Skin epidermis (tissue), 12 donors: ENCODE measurements around the gene ULBP2.
"Not testable (repeated sequence)": the region's sequence is repeated elsewhere in the genome, so short reads cannot be mapped to it uniquely, and the experiment has no call there.

Experiments
- H3K27ac ChIP-seq, 21 experiments: fragments of 200-600 bp; sonication (generic) in 11 of 21; one replicate each; pipeline ENCODE4 v1.5.0; 2020; ENCODE audit warnings: mild to moderate bottlenecking in 3 of 21, inconsistent platforms in 2 of 21, moderate library complexity in 2 of 21
- H3K4me3 ChIP-seq, 7 experiments: fragments of 200-600 bp; sonication (generic) in 2 of 7; one replicate each; pipeline ENCODE4 v1.5.0; 2020; ENCODE audit warnings: inconsistent platforms in 2 of 7, mild to moderate bottlenecking in 2 of 7, moderate library complexity in 1 of 7

ULBP2 gene

DNA sequence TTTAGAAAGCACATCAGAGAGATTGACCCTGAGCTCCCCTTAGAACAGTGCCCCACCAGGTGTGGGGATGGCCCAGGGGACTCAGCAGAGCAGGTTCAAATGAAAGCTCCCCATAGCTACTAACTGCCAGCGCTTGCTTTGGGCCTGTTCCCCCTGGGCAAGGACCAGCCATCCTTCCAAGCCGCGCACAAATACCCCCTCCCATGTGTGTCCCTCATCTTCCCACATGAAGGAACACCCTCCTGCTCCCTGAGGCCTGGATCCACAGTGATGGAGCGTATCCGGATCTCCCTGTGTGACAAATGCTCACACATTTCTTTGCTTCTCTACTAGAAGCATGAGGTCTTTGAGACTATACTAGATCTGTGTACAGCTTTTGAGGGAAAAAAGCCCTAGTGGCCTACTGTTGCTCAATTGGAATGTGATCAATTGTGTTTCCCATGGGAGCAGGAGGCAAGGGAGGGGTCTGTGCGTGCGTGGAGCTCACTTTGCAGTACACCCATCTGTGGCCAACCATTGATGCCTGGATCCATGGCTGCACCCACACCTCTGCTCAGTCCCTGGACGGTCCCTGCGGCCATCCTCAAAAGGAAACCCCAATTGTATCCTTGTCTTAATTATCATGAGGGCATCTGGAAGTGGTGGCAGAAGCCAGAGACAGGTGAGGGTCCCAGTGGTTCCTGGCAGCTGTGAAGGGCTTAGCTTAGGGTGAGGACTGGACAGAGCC is 17.4 kb upstream of the ULBP2 start:
- Histone ChIP-seq H3K4me3 (no peak overlapping the region), H3K27ac (no peak overlapping the region)

- H3K4me3 ChIP-seq = no peak overlapping the region
- peak overlapping the region in 1 of 21 experiments; percentile 35 for H3K27ac ChIP-seq
Measured at GRCh38 chr6:149924933-149925252, 16.9 kb upstream of the ULBP2 start.

DNA sequence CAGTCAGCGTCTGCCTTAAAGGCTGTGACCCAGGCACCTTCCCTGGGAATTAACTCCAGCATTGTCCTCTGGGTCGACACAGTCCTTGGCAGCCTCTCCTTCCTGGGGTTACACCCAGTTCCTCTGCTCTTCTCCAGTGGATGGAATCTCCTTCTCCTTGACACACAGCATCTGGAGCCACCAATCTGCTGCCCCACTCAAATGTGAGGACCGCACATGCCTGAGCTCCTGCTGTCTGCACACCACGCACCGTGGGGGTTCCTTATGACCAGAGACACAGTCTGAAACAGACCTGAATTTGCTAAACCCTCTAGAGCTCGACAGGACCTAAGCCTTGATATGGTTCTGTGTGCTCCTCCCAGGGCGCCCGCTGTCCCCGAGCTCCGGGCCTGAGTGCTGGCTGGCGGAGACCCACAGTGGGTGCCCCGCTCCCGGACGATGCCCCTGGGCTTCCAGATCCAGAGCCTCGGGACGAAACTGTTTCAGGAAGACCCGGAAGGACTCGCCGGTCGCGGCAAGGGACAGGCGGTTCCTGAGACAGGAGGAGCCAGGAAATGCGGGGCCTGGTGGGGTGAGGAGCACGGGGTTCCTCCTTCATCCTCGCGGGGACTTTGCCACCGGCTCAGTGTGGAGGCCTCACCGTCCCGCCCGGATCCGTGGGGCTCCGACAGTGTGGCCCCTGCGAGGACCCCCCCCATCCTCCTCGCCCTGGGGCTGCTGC is 16.4 kb upstream of the ULBP2 start:
- Histone ChIP-seq H3K4me3 (peak overlapping the region; percentile 27 to 51 (median 40)), H3K27ac (peak overlapping the region in 15 of 21 experiments; percentile 2 to 73 (median 56))

DNA sequence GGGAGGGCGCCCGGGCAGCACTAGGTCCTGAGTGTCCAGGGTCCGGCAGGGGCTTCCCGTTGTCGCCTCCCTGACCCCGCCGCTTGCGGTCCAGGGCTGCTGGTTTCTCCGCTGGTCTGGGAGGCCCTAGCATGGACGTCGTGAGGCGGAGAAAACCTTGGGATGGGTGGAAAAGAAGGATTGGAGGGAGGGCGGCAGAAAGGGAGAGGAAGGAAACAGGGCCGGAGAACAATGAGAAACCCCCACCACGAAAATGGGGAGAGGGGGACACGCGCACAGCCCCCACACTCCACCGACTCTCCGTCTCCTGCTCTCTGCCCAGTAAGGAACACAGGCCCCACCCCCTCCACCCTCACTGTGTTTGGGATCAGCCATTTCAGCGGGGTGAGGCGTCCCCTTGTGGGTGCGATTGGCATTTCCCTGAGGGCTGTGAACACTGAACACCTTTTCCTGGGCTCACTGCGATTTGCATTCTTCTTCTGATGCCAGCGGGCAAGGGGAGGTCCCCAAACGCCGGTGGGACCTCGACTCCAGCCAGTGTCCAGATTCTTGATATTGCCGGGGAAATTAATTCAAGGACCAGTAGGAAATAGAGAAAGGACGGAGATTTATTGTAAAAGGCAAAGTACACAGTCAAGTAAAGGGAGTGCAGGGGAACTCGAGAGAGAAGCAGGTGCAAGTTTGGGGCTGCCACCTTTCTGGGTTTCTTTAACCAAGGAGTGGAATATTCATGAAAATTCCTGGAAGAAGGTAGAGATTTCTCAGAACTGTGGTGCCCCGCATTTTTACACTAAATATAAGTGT is 15.6 kb upstream of the ULBP2 start:
- H3K27ac ChIP-seq = peak overlapping the region in 15 of 21 experiments; percentile 2 to 73 (median 56)
- H3K4me3 ChIP-seq = peak overlapping the region; percentile 27 to 51 (median 40)

GRCh38 chr6:149927025-149927424 is 14.8 kb upstream of the ULBP2 start:
- not testable (repeated sequence) for H3K4me3 ChIP-seq, H3K27ac ChIP-seq

GRCh38 chr6:149929422-149929821 is 12.4 kb upstream of the ULBP2 start:
- no peak overlapping the region for H3K4me3 ChIP-seq
- no peak overlapping the region for H3K27ac ChIP-seq

DNA sequence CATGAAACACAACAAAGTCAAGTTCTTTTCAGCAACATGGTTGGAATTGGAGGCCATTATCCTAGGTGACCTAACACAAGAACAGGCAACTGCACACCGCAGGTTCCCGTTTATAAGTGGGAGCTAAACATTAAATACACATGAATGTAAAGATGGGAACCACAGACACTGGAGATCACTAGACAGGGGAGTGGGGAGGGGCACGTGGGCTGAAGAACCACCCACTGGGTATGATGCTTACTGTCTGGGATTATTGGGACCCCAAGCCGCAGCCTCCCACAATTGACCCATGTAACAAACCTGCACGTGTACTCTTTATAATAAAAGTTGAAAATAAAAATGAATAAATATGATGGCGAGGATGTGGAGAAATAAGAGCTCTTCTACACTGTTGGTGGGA is 10.3 kb upstream of the ULBP2 start:
- Histone ChIP-seq H3K27ac (no peak overlapping the region), H3K4me3 (no peak overlapping the region)

- Histone ChIP-seq H3K4me3 (no peak overlapping the region), H3K27ac (no peak overlapping the region)
Measured at GRCh38 chr6:149933036-149933435, 8.8 kb upstream of the ULBP2 start.

DNA sequence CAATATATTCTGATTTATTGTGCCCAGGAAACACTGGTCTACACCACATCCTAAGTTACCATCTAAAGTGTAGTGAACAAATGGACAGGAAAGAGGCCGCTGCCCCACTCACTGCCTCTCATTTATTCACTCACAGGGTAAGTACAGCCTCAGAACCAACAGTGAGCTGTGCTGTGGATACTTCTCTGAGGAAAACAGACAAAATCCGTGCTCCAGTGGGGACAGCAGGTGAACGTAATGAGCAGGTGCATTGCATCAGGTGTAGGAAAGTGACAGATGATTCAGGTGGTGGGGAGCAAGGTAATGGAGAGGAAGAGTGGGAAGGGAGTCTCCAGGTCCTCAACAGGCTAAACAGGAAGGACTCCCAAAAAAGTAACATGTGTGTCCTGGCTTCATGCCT is 8.4 kb upstream of the ULBP2 start:
- Histone ChIP-seq H3K27ac (no peak overlapping the region), H3K4me3 (no peak overlapping the region)

GRCh38 chr6:149934249-149935156 is 7.3 kb upstream of the ULBP2 start:
- no peak overlapping the region for H3K4me3 ChIP-seq
- no peak overlapping the region for H3K27ac ChIP-seq

DNA sequence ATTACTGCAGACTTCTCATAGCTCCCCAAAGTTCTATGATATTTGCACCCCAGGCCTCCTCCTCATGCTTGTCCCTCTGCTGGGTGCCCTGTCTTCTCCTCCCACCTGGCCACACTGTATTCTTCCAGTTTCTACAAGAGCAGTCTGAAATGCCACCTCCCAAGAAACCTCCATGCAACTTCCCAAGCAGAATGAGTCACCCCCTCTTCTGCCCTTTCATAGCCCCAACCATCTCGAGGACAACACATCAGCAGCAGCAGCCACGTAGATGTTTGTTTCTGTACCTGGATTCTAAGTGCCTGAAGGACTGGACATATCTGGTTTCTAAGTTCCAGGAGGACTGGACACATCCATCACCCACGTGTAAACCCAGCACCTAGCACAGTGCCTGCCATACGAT is 6.6 kb upstream of the ULBP2 start:
- H3K4me3 ChIP-seq = no peak overlapping the region
- H3K27ac ChIP-seq = no peak overlapping the region

- Histone ChIP-seq H3K27ac (no peak overlapping the region), H3K4me3 (no peak overlapping the region)
Measured at GRCh38 chr6:149935668-149936067, 6.1 kb upstream of the ULBP2 start.

GRCh38 chr6:149936743-149937142 is 5.1 kb upstream of the ULBP2 start:
- Histone ChIP-seq H3K4me3 (no peak overlapping the region), H3K27ac (no peak overlapping the region)

- H3K4me3 ChIP-seq = peak overlapping the region; percentile 20 to 43 (median 34)
Measured at GRCh38 chr6:149938013-149938570, 3.7 kb upstream of the ULBP2 start.

GRCh38 chr6:149938571-149939355 is 3.1 kb upstream of the ULBP2 start:
- H3K27ac ChIP-seq = no peak overlapping the region
- H3K4me3 ChIP-seq = peak overlapping the region; percentile 20 to 43 (median 34)

More at GRCh38 chr6:149938013-149938570, 3.7 kb upstream of the ULBP2 start:
- not testable (repeated sequence) for H3K27ac ChIP-seq

DNA sequence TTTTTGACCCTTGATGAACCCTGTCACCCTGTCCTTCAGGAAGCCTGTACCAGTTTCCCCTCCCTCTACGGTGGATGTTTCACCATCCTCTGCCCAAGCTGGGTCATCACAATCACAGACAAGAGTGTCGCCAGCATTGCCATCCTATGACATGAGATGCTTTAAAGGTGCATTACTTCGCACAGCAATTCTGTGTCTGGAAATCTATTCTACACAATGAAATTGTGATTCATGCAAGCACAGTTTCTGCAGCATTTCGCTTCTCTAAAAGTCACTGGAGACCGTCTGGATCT is 2.5 kb upstream of the ULBP2 start:
- no peak overlapping the region for H3K27ac ChIP-seq
- H3K4me3 ChIP-seq = peak overlapping the region in 1 of 7 experiments; percentile 20

DNA sequence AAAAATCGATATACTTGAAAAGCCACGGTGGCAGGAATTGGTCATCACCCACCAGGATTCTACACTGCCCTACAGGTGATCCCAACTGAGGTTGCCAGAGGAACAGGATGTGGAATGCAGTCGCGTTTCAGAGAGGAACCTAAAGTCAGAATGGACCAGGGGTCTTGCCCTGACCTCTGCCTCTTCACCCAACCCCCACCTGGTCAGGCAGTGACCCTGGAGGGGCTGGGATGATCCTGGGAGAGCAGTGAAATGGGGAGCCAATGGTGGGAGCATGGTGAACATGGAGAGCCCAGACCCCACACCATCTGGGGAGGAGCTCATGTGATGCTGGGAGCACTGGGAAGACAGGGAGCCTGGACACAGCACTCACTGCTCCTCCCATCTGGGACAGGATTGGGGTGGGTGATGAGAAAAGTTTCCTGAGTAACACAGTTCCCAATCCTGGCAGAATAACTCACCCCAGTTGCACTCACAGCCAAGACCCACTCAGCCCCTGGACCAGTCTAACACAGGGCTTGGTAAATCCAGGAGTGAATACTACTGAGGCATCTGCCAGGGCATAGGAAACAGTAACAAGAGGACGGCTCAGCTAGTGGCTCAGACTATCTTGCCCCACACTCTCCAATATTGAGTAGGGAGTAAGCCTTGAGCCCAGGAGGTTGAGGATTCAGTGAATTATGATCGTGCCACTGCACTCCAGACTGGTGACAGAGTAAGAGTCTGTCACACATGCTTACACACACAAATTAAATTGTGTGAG is 1.7 kb upstream of the ULBP2 start:
- H3K27ac ChIP-seq = no peak overlapping the region
- H3K4me3 ChIP-seq = no peak overlapping the region

- H3K4me3 ChIP-seq = no peak overlapping the region
Measured at GRCh38 chr6:149940672-149940982, 1.2 kb upstream of the ULBP2 start.

More at GRCh38 chr6:149940672-149940982, 1.2 kb upstream of the ULBP2 start:
- H3K27ac ChIP-seq = no peak overlapping the region
